ENCODE measurements around the gene ZNF496. TPM values are rescaled to one million over a fixed set of nuclear protein-coding genes. Genes with fewer than 3 reads are reported as not detected.

The ZNF496 gene
- polyA plus RNA-seq, 3 donors, result 1.6 to 7.7 (median 2.4) TPM

GRCh38 chr1:247247568-247247967 is 84.1 kb downstream of the ZNF496 start:
- intact Hi-C loops (cut with micrococcal nuclease), result no loop called here
- Mint-ChIP-seq H3K9me3 (peaks cover 21 to 50% (median 31%) of the 10 kb centered on the region in 7 donors), H3K27ac (no peak overlapping the region), H3K4me3 (no peak overlapping the region), H3K4me1 (no peaks in the 10 kb centered on the region), H3K36me3 (no peaks in the 10 kb centered on the region), H3K27me3 (ENCODE audit: low read depth in 3 of 3) (peaks cover 0 to 2% (median 0%) of the 10 kb centered on the region in 3 donors)
- H3K9me3 ChIP-seq (replicated peaks in 1 of 2; ENCODE audit: control insufficient read depth in 1 of 2, insufficient read depth in 1 of 2, low read length in 2 of 2), result peaks cover 9 to 14% of the 10 kb centered on the region in 2 donors
- H3K36me3 ChIP-seq (replicated peaks in 1 of 2; ENCODE audit: control insufficient read depth in 1 of 2, insufficient read depth in 2 of 2, low read length in 2 of 2), result no peaks in the 10 kb centered on the region
- H3K27ac ChIP-seq (ENCODE audit: low read depth in 1 of 2, low read length in 2 of 2), result no peak overlapping the region
- WGBS (ENCODE audit: insufficient coverage), result no CpG with 5 or more reads among the region's 1 CpG
- no peak overlapping the region for H2AFZ ChIP-seq (ENCODE audit: insufficient read depth, low read depth, low read length, poor library complexity, severe bottlenecking)
- no peak for DNase-seq
- no peak overlapping the region for H3K9ac ChIP-seq (ENCODE audit: insufficient read depth, low read length, poor library complexity, severe bottlenecking)
- no peaks in the 10 kb centered on the region for H3K27me3 ChIP-seq (ENCODE audit: control insufficient read depth in 2 of 2, insufficient read depth in 2 of 2, low read length in 2 of 2)
- no peaks in the 10 kb centered on the region for H4K20me1 ChIP-seq (ENCODE audit: insufficient read depth, low read length)
- H3K79me2 ChIP-seq (ENCODE audit: insufficient read depth, low read length), result no peaks in the 10 kb centered on the region
- H3K4me3 ChIP-seq (replicated peaks in 1 of 3; ENCODE audit: low read depth in 2 of 3, low read length in 3 of 3), result no peak overlapping the region
- no peak overlapping the region for H3K4me2 ChIP-seq (replicated peaks; ENCODE audit: extremely low read depth, low read length, poor library complexity, severe bottlenecking)
- TF ChIP-seq CTCF (IDR thresholded peaks at IDR 0.05), result no peak
- no peaks in the 10 kb centered on the region for H3K4me1 ChIP-seq (ENCODE audit: control insufficient read depth in 1 of 2, insufficient read depth in 2 of 2, low read length in 2 of 2)

Small RNAs within 50 kb of the gene (small RNA-seq; reads per million reads assigned to genes)
- not detected for gene RF00019 (ENCODE audit: insufficient read length, low read depth)

Other genes with a start within 250 kb of the ZNF496 start
- 1 to 10 TPM; 5.1 to 8.9 (median 8.9) TPM for gene ZNF669, start 227.5 kb downstream of the ZNF496 start, polyA plus RNA-seq
- gene ZNF124, start 159.8 kb downstream of the ZNF496 start, polyA plus RNA-seq, result 1 to 10 TPM; 2.6 to 5.5 (median 5.2) TPM
- not detected for gene VN1R5, start 75.8 kb downstream of the ZNF496 start, polyA plus RNA-seq
- gene NLRP3, start 84.3 kb upstream of the ZNF496 start, polyA plus RNA-seq, result 100 to 1,000 TPM in 1 of 3 donors, 10 to 100 TPM in 2; 56.2 to 400 (median 61.9) TPM
- gene OR2B11, start 126.2 kb upstream of the ZNF496 start, polyA plus RNA-seq, result under 1 TPM; 0.01 to 0.21 (median 0.09) TPM
- under 1 TPM in 1 of 3 donors, not detected in 2; 0.01 TPM for gene OR2C3, start 204.6 kb upstream of the ZNF496 start, polyA plus RNA-seq
- under 1 TPM in 1 of 3 donors, not detected in 2; 0.16 TPM for gene GCSAML, start 217.3 kb upstream of the ZNF496 start, polyA plus RNA-seq

Data from CD14-positive monocyte (primary cell).